ENCODE results near the gene ABHD17C. TPM values are rescaled to one million over a fixed set of nuclear protein-coding genes. Genes with fewer than 3 reads are reported as not detected.

Gene ABHD17C
- total RNA-seq, 2 experiments from 2014 or later: 0.47 to 0.70 TPM

DNA sequence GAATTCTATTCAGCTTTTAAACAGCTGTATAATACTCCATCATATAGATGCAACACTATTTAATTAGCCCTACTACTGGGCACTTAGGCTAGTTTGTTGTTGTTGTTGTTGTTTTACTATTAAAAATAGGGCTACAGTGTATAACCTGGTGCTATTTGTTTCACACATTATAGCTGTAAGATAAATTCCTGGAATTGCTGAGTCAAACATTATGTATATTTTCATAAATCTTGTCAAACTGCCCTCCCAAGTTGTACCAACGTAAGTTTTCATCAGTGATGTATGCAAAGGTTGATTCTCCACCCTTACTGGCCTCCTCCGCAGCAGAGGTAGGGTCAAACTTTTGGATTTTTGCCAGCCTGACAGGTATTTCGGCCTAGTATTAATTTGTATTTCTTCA, 80.2 kb downstream of the ABHD17C start:
- Histone ChIP-seq H4K20me1 (ENCODE audit: insufficient read depth, low read length) (no peaks in the 10 kb centered on the region), H2AFZ (ENCODE audit: low read length) (no peak overlapping the region), H3K79me2 (ENCODE audit: insufficient read depth, low read depth, low read length) (no peaks in the 10 kb centered on the region), H3K27ac (ENCODE audit: low read depth, low read length, poor library complexity, severe bottlenecking) (no peak overlapping the region), H3K9me3 (ENCODE audit: low read length) (no peaks in the 10 kb centered on the region), H3K4me2 (ENCODE audit: low read length) (no peak overlapping the region), H3K36me3 (ENCODE audit: insufficient read depth, low read length) (no peaks in the 10 kb centered on the region), H3K4me3 (ENCODE audit: low read depth, low read length, poor library complexity, severe bottlenecking) (no peak overlapping the region), H3K9me2 (ENCODE audit: insufficient read depth, low read length) (no peaks in the 10 kb centered on the region), H3K4me1 (ENCODE audit: insufficient read depth, low read length, poor library complexity, severe bottlenecking) (no peaks in the 10 kb centered on the region)
- intact Hi-C loops (cut with micrococcal nuclease; ENCODE audit: unreplicated experiment): loop anchor here (10.0 kb wide), 1 partner anchor 211 kb away; no protein-coding TSS in a partner anchor
- CTCF ChIA-PET (ENCODE audit: unreplicated experiment): no interaction called here
- no TSS peak for BruUV-seq (replicated peaks)
- TF ChIP-seq, protein P1, sequence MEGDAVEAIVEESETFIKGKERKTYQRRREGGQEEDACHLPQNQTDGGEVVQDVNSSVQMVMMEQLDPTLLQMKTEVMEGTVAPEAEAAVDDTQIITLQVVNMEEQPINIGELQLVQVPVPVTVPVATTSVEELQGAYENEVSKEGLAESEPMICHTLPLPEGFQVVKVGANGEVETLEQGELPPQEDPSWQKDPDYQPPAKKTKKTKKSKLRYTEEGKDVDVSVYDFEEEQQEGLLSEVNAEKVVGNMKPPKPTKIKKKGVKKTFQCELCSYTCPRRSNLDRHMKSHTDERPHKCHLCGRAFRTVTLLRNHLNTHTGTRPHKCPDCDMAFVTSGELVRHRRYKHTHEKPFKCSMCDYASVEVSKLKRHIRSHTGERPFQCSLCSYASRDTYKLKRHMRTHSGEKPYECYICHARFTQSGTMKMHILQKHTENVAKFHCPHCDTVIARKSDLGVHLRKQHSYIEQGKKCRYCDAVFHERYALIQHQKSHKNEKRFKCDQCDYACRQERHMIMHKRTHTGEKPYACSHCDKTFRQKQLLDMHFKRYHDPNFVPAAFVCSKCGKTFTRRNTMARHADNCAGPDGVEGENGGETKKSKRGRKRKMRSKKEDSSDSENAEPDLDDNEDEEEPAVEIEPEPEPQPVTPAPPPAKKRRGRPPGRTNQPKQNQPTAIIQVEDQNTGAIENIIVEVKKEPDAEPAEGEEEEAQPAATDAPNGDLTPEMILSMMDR (conservative IDR thresholded peaks at IDR 0.05; ENCODE audit: low read length): no peak
- TF ChIP-seq EZH2phosphoT487 (IDR thresholded peaks at IDR 0.05; ENCODE audit: borderline replicate concordance, low read depth, low read length): no peak
- POLR2A ChIA-PET: interaction anchor here (0.5 kb wide), 1 partner anchor 11 kb away, joined by 3 read pairs; no protein-coding TSS in a partner anchor
- DNase-seq (ENCODE audit: low spot score): no peak

DNA sequence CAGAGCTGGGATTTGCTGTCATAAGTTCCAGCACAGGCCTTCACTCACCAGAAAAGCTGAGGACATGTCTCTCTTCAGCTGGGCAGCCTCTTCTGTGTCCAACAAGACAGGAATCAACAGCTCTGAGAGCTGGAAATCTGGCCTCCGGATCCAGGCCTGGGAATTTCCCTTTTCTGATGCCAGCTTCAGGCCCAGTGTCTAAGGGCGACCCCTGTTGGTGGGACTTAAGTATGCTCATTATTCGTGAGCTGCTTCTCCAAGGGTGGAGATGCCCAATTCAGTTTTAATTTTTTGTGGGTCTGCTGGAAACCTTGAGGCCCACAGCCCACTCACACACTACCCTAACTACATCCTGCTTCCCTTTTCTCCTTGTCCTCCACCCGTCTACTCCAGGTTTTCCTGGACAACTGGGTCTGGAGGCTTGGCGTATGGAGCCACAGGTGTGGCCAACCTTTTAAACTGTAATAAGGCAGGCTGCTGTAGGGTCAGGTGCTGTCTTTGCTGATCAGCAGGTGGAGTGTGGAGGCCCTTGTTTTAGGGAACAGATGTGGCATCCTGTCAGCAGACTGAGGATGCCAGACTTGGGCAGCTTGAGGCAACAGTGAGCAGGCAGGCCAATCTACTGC, 81.4 kb downstream of the ABHD17C start:
- ChIA-PET POLR2A (no interaction called here), CTCF (ENCODE audit: unreplicated experiment) (interaction anchor here (0.5 to 0.8 kb wide), 2 partner anchors 366 to 1135 kb away, joined by 3 read pairs; no protein-coding TSS in a partner anchor)
- H3K9me3 ChIP-seq (ENCODE audit: low read length): no peaks in the 10 kb centered on the region
- H3K79me2 ChIP-seq (ENCODE audit: insufficient read depth, low read depth, low read length): no peaks in the 10 kb centered on the region
- no peak overlapping the region for H3K27ac ChIP-seq (ENCODE audit: low read depth, low read length, poor library complexity, severe bottlenecking)
- H3K4me1 ChIP-seq (ENCODE audit: insufficient read depth, low read length, poor library complexity, severe bottlenecking): no peaks in the 10 kb centered on the region
- peak; percentile 51 for DNase-seq (ENCODE audit: low spot score)
- H2AFZ ChIP-seq (ENCODE audit: low read length): no peak overlapping the region
- H3K4me3 ChIP-seq (ENCODE audit: low read depth, low read length, poor library complexity, severe bottlenecking): no peak overlapping the region
- no peak for TF ChIP-seq EZH2phosphoT487 (IDR thresholded peaks at IDR 0.05; ENCODE audit: borderline replicate concordance, low read depth, low read length)
- TF ChIP-seq, protein P1 (conservative IDR thresholded peaks at IDR 0.05; ENCODE audit: low read length): peak; percentile 91
- H3K9me2 ChIP-seq (ENCODE audit: insufficient read depth, low read length): no peaks in the 10 kb centered on the region
- BruUV-seq (replicated peaks): no TSS peak
- no peaks in the 10 kb centered on the region for H4K20me1 ChIP-seq (ENCODE audit: insufficient read depth, low read length)
- H3K4me2 ChIP-seq (ENCODE audit: low read length): no peak overlapping the region
- intact Hi-C loops (cut with micrococcal nuclease; ENCODE audit: unreplicated experiment): loop anchor here (2.0 to 10.0 kb wide), 2 partner anchors 212 to 322 kb away; no protein-coding TSS in a partner anchor
- no peaks in the 10 kb centered on the region for H3K36me3 ChIP-seq (ENCODE audit: insufficient read depth, low read length)

DNA sequence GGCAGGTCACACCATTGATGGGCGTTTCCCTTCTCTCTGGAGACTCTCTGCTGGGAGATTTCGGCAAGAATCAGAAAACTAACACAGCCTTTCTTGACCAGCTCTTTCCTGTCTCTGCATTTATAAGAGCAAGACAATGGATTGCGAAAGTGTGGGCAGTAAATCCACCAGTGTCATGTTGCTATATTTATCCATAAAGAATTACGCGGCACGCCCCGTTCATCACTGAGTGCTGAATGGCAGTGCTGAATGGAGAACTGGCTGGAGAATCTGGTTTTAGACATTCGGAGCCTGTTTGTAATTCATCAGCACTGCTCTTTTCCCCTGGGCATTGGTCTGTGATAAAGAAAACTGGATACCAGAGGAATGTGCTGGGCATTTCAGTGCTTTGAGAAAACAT, 82.0 kb downstream of the ABHD17C start:
- DNase-seq (ENCODE audit: low spot score): no peak
- no peaks in the 10 kb centered on the region for H3K36me3 ChIP-seq (ENCODE audit: insufficient read depth, low read length)
- no peaks in the 10 kb centered on the region for H3K4me1 ChIP-seq (ENCODE audit: insufficient read depth, low read length, poor library complexity, severe bottlenecking)
- no peak for TF ChIP-seq EZH2phosphoT487 (IDR thresholded peaks at IDR 0.05; ENCODE audit: borderline replicate concordance, low read depth, low read length)
- TF ChIP-seq, protein P1 (conservative IDR thresholded peaks at IDR 0.05; ENCODE audit: low read length): no peak
- no peak overlapping the region for H2AFZ ChIP-seq (ENCODE audit: low read length)
- intact Hi-C loops (cut with micrococcal nuclease; ENCODE audit: unreplicated experiment): loop anchor here (2.0 to 10.0 kb wide), 2 partner anchors 212 to 322 kb away; no protein-coding TSS in a partner anchor
- BruUV-seq (replicated peaks): no TSS peak
- no peaks in the 10 kb centered on the region for H4K20me1 ChIP-seq (ENCODE audit: insufficient read depth, low read length)
- H3K79me2 ChIP-seq (ENCODE audit: insufficient read depth, low read depth, low read length): no peaks in the 10 kb centered on the region
- CTCF ChIA-PET (ENCODE audit: unreplicated experiment): interaction anchor here (0.8 kb wide), 1 partner anchor 367 kb away, joined by 3 read pairs; no protein-coding TSS in a partner anchor
- H3K4me3 ChIP-seq (ENCODE audit: low read depth, low read length, poor library complexity, severe bottlenecking): no peak overlapping the region
- H3K9me3 ChIP-seq (ENCODE audit: low read length): no peaks in the 10 kb centered on the region
- no peak overlapping the region for H3K27ac ChIP-seq (ENCODE audit: low read depth, low read length, poor library complexity, severe bottlenecking)
- POLR2A ChIA-PET: no interaction called here
- no peak overlapping the region for H3K4me2 ChIP-seq (ENCODE audit: low read length)
- no peaks in the 10 kb centered on the region for H3K9me2 ChIP-seq (ENCODE audit: insufficient read depth, low read length)
